ENCODE results near the gene RBM15B. TPM values are rescaled to one million over a fixed set of nuclear protein-coding genes. Genes with fewer than 3 reads are reported as not detected.

The RBM15B gene
- total RNA-seq, 2 experiments from 2014 or later, result 34.2 to 37.4 TPM

GRCh38 chr3:51382076-51382745 is 8.9 kb upstream of the RBM15B start:
- TF ChIP-seq EZH2phosphoT487 (IDR thresholded peaks at IDR 0.05; ENCODE audit: borderline replicate concordance, low read depth, low read length) (no peak), CTCF (conservative IDR thresholded peaks at IDR 0.05; ENCODE audit: low read length) (no peak)
- POLR2A ChIA-PET, result no interaction called here
- Histone ChIP-seq H4K20me1 (ENCODE audit: insufficient read depth, low read length) (peaks cover 12% of the 10 kb centered on the region; the same call in 1 of the 2 replicates), H3K9me2 (ENCODE audit: insufficient read depth, low read length) (no peaks in the 10 kb centered on the region), H3K4me3 (ENCODE audit: low read depth, low read length, poor library complexity, severe bottlenecking) (no peak overlapping the region), H3K27ac (ENCODE audit: low read depth, low read length, poor library complexity, severe bottlenecking) (no peak overlapping the region), H3K4me2 (ENCODE audit: low read length) (no peak overlapping the region), H3K9me3 (ENCODE audit: low read length) (no peaks in the 10 kb centered on the region), H3K4me1 (ENCODE audit: insufficient read depth, low read length, poor library complexity, severe bottlenecking) (peaks cover 20% of the 10 kb centered on the region), H3K79me2 (ENCODE audit: insufficient read depth, low read depth, low read length) (peaks cover 28% of the 10 kb centered on the region), H3K36me3 (ENCODE audit: insufficient read depth, low read length) (peaks cover 15% of the 10 kb centered on the region), H2AFZ (ENCODE audit: low read length) (no peak overlapping the region)
- no TSS peak for BruUV-seq (replicated peaks)
- intact Hi-C loops (cut with micrococcal nuclease; ENCODE audit: unreplicated experiment), result no loop called here
- DNase-seq (ENCODE audit: low spot score), result no peak
- CTCF ChIA-PET (ENCODE audit: unreplicated experiment), result no interaction called here

GRCh38 chr3:51382947-51383578 is 8.0 kb upstream of the RBM15B start:
- H3K9me2 ChIP-seq (ENCODE audit: insufficient read depth, low read length), result no peaks in the 10 kb centered on the region
- H3K79me2 ChIP-seq (ENCODE audit: insufficient read depth, low read depth, low read length), result peaks cover 37% of the 10 kb centered on the region
- no peaks in the 10 kb centered on the region for H3K9me3 ChIP-seq (ENCODE audit: low read length)
- no TSS peak for BruUV-seq (replicated peaks)
- no peak for TF ChIP-seq EZH2phosphoT487 (IDR thresholded peaks at IDR 0.05; ENCODE audit: borderline replicate concordance, low read depth, low read length)
- no peak for TF ChIP-seq CTCF (conservative IDR thresholded peaks at IDR 0.05; ENCODE audit: low read length)
- H2AFZ ChIP-seq (ENCODE audit: low read length), result no peak overlapping the region
- peaks cover 18% of the 10 kb centered on the region; the same call in 1 of the 2 replicates for H4K20me1 ChIP-seq (ENCODE audit: insufficient read depth, low read length)
- ChIA-PET CTCF (ENCODE audit: unreplicated experiment) (no interaction called here), POLR2A (no interaction called here)
- DNase-seq (ENCODE audit: low spot score), result no peak
- H3K36me3 ChIP-seq (ENCODE audit: insufficient read depth, low read length), result peaks cover 24% of the 10 kb centered on the region
- no peak overlapping the region for H3K27ac ChIP-seq (ENCODE audit: low read depth, low read length, poor library complexity, severe bottlenecking)
- peak overlapping the region; percentile 85 for H3K4me2 ChIP-seq (ENCODE audit: low read length)
- H3K4me3 ChIP-seq (ENCODE audit: low read depth, low read length, poor library complexity, severe bottlenecking), result peak overlapping the region; percentile 90
- intact Hi-C loops (cut with micrococcal nuclease; ENCODE audit: unreplicated experiment), result no loop called here
- H3K4me1 ChIP-seq (ENCODE audit: insufficient read depth, low read length, poor library complexity, severe bottlenecking), result peaks cover 28% of the 10 kb centered on the region
